Measurements from ENCODE around the gene GOLGA5. TPM values are rescaled to one million over a fixed set of nuclear protein-coding genes. Genes with fewer than 3 reads are reported as not detected.

Gene GOLGA5, protein sequence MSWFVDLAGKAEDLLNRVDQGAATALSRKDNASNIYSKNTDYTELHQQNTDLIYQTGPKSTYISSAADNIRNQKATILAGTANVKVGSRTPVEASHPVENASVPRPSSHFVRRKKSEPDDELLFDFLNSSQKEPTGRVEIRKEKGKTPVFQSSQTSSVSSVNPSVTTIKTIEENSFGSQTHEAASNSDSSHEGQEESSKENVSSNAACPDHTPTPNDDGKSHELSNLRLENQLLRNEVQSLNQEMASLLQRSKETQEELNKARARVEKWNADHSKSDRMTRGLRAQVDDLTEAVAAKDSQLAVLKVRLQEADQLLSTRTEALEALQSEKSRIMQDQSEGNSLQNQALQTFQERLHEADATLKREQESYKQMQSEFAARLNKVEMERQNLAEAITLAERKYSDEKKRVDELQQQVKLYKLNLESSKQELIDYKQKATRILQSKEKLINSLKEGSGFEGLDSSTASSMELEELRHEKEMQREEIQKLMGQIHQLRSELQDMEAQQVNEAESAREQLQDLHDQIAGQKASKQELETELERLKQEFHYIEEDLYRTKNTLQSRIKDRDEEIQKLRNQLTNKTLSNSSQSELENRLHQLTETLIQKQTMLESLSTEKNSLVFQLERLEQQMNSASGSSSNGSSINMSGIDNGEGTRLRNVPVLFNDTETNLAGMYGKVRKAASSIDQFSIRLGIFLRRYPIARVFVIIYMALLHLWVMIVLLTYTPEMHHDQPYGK
- 62.1 and 86.7 TPM in 2 replicates for total RNA-seq

DNA sequence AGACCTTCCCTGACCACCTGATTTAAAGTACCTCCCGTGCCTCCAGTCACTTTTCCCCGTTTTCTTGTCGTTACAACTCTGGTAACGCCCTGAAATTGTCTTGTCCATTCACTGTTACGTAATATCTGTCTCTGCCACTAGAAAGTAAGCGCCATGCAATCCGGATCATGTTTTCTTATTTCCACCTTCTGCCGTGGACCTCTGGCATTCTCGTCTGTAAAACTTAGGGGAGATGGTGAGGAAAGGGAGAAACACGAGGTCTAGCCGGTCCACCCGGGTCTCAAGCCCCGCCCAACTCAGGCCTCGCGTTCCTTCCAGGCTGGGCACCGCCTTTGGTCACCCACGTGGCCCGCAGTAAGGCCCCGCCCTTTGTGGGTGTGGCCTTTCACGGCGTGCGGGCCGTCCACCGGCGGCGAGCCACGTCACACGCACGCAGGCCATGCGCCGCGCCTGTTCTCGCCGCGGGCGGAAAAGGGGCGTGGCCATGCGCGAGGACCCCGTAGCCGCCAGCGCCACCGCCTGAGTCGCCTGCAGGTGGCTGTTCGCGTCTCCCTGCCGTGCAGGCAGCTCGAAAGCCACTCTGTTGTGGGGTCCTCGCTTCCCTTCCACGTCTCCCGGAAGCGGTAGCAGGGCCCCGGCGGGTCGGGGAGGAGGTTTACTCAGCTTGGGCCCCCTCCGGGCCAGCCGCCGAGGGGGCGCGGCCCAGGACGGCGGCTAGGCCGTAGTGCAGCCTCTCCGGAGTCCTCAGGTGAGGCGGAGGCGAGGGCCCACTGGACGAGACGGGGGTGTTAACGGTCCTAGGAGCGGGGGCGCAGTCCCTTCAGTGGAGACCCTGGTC is at the start of gene GOLGA5:
Gene GOLGA5 (plus strand): TSS at position 597 of the 838 bp plus-strand sequence. CDS start 3,133 bp downstream, outside the sequence.

GRCh38 chr14:92748259-92749016 is 45.7 kb upstream of the GOLGA5 start, which contains the start of gene LGMN:
LGMN (minus strand) TSS chr14:92748627; CDS start chr14:92732786, 15,841 bp downstream.

Other genes with a start within 250 kb of the GOLGA5 start
- gene LGMN, start 45.7 kb upstream of the GOLGA5 start, total RNA-seq = 26.5 and 78.8 TPM in 2 replicates
- gene CHGA, start 128.8 kb downstream of the GOLGA5 start, total RNA-seq = not detected in 2 replicates

Data from placental pericyte (primary cell).